GM19372 (cell line): ENCODE results near the gene PIN4.
"Not testable (repeated sequence)": the region's sequence is repeated elsewhere in the genome, so short reads cannot be mapped to it uniquely, and the experiment has no call there.

Experiments used
- ATAC-seq: cut with Tn5 transposase; IDR thresholded peaks from one replicate; pipeline ENCODE4 v1.9.1; 2021; ENCODE audit warnings: mild to moderate bottlenecking, low read depth, moderate library complexity; ENCODE audit not compliant: unreplicated experiment

The PIN4 gene

GRCh38 chrX:72181178-72182125 lies at the start of gene PIN4:
Gene PIN4 (plus strand): TSS chrX:72181757. CDS start chrX:72181786, 29 bp downstream.
- peak; percentile 93 for ATAC-seq

DNA sequence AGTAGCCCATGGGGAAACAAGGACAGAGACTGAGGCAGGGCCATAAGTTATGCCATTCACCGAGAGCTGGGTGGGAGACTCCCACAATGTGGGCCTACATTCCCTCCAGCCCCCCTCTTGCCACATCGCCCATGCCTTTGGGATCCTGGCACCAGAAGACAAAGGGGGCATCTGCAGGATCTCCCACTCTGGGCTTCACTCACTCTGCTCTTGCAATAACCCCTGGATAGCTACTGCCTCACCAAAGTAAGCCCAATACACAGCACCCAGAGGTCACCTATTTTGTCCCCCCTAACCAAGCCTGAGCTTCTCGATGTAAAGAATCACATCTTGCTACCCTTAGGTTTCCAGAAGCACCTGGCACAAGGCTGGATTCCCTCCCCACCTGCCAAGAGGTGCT lies 49.1 kb upstream of the PIN4 start:
- ATAC-seq = no peak

DNA sequence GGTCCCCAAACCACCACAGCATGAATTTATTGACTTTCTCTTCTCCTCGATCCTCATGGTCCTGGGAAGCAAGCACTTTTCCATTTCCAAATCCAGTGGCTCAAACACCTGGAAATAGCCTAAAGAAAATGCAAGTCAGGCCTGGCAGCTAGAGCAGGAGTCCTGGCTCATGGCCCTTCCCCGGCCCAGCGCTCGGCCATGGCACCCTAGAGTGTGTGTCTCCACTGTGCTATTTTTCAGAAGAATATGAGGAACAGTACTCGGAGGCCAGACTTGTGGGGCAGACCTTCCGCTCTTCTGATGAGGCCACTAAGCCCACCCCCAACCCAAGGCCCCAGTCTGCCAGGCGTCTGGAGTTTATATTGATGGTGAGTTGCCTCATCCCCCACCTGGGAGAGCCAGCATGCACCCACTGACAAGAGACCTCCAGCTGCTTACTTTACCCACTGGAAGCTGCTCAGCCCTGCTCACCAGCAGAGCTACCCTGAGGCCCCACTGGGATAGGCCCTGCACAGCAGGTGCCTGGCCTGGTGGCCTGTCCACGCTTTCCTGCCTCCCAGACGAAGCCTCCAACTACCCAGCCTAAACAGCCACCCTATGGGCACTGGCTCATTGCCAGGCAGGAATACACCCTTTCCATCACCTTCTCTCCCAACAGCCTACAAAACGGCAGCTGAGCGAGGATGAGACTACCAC lies 47.6 kb upstream of the PIN4 start:
- ATAC-seq = no peak

DNA sequence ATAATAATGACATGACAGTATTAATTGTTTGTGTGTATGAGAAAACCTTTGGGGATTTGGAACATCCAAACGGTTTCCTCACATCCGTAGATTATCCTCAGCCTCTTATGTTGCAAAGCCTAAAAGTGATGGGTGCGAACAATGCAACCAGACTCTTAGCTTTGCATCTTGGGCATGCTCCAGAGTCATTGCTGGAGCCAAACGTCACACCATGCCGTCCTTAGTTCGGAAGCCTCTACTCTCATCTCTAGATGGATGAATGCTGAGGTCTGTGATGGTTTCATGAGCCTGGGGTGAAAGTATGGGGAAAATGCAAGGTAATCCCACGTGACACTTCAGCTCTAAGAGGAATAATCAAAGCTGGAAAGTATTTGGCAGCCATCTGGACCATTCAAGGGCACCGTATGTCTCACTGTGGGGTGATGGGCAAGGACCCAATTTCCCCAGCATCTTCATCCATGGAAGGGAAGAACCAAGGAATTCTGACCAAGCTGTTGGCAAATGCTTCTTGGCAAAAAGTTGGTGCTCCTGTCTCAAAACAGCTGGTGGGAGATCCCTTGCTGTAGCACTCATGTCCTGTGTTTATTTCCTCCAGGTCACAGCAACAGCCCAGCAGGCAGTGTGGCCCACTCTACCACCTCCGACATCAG lies 43.6 kb upstream of the PIN4 start:
- ATAC-seq = no peak

DNA sequence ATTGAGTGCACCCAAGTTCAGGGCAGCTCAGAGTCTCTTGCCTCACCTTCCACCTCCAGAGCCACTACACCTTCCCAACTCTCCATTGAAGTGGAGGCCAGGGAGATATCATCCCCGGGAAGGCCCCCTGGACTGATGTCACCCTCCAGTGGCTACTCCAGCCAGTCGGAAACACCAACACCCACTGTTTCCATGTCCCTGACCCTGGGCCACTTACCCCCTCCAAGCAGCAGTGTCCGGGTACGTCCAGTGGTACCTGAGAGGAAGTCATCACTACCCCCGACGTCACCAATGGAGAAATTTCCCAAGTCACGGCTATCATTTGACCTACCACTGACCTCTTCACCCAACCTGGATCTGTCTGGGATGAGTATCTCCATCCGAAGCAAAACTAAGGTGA lies 42.0 kb upstream of the PIN4 start:
- no peak for ATAC-seq

DNA sequence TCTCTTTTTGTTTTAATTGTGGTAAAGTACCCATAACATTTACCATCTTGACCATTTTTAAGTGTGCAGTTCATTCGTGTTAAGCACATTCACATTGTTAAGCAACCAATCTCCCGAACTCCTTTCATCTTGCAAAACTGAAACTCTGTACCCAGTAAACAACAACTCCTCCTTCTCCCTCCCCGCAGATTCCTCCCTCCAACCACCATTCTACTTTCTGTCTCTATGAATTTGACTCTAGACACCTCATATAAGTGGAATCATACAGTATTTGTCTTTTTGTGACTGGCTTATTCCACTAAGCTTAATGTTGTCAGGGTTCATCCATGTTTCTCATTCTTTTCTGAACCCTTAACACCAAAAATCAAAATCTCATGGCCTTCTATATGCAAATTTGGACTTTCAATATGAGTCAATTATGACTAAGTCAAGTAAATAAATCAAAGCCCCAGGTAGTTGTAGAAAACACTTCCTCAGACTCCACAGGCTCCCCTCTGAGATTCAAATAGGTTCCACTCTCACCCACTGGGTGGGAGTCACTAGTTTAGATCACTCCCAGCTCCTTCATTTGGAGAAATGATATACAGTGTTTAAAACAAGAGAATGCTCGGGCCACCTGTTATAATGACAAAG lies 40.1 kb upstream of the PIN4 start:
- no peak for ATAC-seq

- no peak for ATAC-seq
Measured at GRCh38 chrX:72142094-72142793, 39.3 kb upstream of the PIN4 start.

DNA sequence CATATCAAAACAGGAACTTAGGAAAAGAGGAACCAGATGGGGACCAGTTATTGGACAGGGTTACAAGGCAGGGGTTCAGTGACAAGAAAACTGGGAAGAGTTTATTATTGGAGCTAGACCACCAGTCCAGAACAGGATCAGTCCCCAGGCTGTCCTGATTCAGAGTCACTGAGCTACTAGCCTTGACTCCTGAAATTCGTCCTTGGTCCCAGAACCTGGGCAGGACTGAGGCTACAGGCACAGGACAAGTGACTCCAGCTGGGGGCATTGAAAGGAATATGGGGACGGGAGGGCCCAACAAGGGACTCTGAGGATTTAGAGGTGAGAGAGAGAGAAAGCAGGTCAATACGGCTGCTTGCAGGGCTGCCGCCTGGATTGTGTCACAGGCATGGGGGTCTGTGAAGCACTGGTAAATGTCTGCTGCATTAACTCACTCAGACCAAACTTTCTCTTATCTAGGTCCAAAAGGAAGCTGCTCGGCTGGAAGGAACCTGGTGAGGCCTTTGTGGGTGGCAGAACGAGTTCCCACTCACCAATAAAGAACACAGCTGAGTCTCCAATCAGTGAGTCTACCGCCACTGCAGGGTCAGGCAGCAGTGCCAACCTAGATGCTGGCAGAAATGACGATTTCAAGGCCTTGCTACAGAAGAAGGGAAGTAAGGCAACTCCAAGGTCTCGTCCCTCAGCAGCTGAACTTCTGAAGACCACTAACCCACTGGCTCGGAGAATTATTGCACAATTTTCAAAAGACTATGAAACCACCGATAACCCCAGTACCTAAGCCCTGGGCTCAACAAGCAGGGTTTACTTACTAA lies 38.6 kb upstream of the PIN4 start:
- ATAC-seq = no peak

GRCh38 chrX:72143609-72143907 lies 38.0 kb upstream of the PIN4 start:
- ATAC-seq = no peak

- no peak for ATAC-seq
Measured at GRCh38 chrX:72145181-72145580, 36.4 kb upstream of the PIN4 start.

GRCh38 chrX:72146527-72146926 lies 35.0 kb upstream of the PIN4 start:
- no peak for ATAC-seq

DNA sequence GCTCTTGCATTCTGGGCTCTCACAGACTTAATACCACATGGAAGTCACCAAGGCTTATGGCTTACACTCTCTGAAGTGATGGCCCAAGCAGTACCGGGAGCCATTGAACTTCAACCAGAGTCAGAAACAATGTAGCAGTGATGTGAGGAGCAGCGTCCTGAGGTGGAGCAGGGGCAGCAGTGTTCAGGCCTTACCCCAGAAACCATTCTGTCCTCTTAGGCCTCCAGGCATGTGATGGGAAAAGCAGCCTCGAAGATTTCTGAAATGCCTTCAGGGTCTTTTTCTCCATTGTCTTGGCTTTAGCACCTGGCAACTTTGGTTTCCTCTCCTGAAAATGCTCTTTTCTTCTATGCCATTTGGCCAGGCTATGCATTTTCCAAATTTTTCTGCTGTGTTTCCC lies 22.8 kb upstream of the PIN4 start:
- ATAC-seq = no peak

- ATAC-seq = no peak
Measured at GRCh38 chrX:72159769-72160168, 21.8 kb upstream of the PIN4 start.

DNA sequence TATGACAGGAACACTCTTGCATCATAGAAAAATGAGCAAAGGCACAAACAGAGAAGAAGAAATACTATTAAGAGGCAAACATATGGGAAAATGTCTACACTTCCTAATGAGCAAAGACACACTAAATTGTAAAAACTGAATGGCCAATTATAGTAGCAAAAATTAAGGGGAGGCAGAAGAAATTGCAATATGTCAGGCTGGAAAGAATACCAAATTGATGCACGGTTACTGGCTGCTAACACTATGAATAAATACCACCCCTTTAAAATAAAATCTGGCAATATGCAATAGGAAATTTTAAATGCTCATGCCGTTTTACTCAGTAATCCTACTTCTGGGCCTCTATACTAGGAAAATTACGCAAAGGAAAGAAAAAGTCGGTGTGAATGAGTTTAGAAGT lies 16.0 kb upstream of the PIN4 start:
- no peak for ATAC-seq

DNA sequence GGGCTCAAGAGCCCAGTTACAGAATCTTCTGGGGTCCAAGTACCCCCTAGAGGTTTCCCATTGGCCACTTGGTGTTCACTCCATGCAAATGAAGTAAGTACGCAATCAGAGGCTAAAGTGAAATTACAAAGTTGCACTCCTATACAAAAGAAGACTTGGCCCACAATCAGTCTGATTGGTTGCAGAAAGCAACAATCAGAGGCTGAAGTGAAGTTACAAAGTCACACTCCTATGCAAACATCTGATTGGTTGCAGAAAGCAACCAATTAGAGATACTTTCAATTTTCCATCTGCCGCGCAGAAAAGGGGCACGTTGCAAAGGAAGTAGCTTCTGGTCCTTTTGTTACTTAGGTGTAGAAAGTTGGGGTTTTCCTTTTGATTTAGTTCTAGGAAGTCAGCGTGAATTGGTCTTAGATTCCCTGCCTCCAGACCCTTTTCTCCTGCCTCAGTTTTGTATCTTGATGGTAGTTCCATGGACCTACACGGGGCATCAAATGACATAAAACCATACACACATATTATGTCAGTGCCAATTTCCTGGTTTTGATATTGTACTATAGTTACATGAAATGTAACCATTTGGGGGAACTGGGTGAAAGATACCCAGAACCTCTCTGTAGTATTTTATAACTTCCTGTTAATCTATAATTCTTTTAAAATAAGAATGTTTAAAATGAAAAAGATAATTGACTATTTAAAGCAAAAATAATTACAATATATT lies 12.4 kb upstream of the PIN4 start:
- no peak for ATAC-seq

GRCh38 chrX:72176289-72176688 lies 5.3 kb upstream of the PIN4 start:
- ATAC-seq = not testable (repeated sequence)

DNA sequence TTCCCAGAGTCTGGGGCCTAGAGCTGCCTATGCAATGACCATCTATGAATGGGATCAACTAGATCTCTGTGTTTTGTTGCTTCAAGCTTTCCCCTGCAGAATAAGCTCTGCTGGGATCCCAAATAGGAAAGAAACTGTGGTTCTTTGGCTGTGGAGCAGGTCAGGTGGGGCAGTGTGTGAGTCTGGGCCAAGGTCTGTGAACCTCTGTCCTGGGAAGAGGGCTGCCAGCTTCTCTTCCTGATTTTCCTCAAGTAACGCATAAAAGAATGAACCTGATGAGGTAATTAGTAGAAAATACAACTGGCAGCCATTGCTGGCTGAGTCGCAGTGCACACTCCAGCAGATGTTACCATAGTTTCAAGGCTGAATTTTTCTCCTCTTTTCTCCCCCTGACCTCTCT lies 4.6 kb upstream of the PIN4 start:
- no peak for ATAC-seq

GRCh38 chrX:72180539-72180938 lies 1.0 kb upstream of the PIN4 start:
- ATAC-seq = no peak

GRCh38 chrX:72182924-72183323 lies 1.4 kb downstream of the PIN4 start:
- no peak for ATAC-seq
